K562 (cell line): ENCODE results near the gene BRICD5. TPM values are rescaled to one million over a fixed set of nuclear protein-coding genes. Genes with fewer than 3 reads are reported as not detected.

Experiments
- ATAC-seq: fragments of 200-7000 bp; cut with Tn5 transposase; 3 replicates; pipeline ENCODE4 v1.9.1; 2020; ENCODE audit warnings: moderate library complexity
- BruUV-seq: library from RNA; stranded (reverse); fragments of 400-500 nt; replicated peaks from 2 replicates; lab custom pipeline; 2021; lab: Mats Ljungman, UMichigan
- CTCF ChIA-PET: fragments of 300-600 bp; formaldehyde crosslinking; extraction: SDS; loops from one replicate; lab custom pipeline; 2021; ENCODE audit warnings: low intra/inter-chr PET ratio; lab: Yijun Ruan, JAX
- POLR2A ChIA-PET: fragments of 300-600, 350-650 bp; sonication (Branson Sonifier 250); formaldehyde crosslinking; extraction: SDS; loops from one replicate; lab custom pipeline; 2021; ENCODE audit warnings: antibody characterized with exemption, inconsistent platforms; lab: Yijun Ruan, JAX
- DNase-seq, 4 experiments: peaks; one replicate each; pipeline versions ENCODE4 v3.0.0 to v3.0.0-alpha.2; 2011 to 2018; ENCODE audit warnings: low spot score in 3 of 4, mixed read lengths in 3 of 4; ENCODE audit errors: extremely low read depth in 1 of 4
- FAIRE-seq: peaks from 2 replicates; lab custom pipeline; 2011; peaks lifted over from hg19 to GRCh38; lab: Jason Lieb, UNC
- H2AFZ ChIP-seq: 2 replicates; pipeline ENCODE4 v1.6.0; 2011; ENCODE audit warnings: low read depth, low read length, control low read depth, inconsistent platforms
- H3K27ac ChIP-seq: fragments of 200-600 bp; 3 replicates; pipeline ENCODE4 v1.8.0; 2011; ENCODE audit warnings: low read depth, mild to moderate bottlenecking, control low read depth, inconsistent platforms, low read length, moderate library complexity, mixed read lengths; ENCODE audit errors: extremely low read depth
- H3K27me3 ChIP-seq, 2 experiments: fragments of 300-600 bp in 1 of 2; 2 replicates in 1 of 2; 3 replicates in 1 of 2; pipeline versions ENCODE4 v1.6.0 to v1.8.0; 2011; ENCODE audit warnings: inconsistent platforms in 2 of 2, low read length in 2 of 2, mild to moderate bottlenecking in 1 of 2, mixed read lengths in 1 of 2, moderate library complexity in 1 of 2; ENCODE audit not compliant: control insufficient read depth in 2 of 2, insufficient read depth in 2 of 2
- H3K36me3 ChIP-seq: fragments of 300-600 bp; 3 replicates; pipeline ENCODE4 v1.8.0; 2011; ENCODE audit warnings: mild to moderate bottlenecking, low read length, inconsistent platforms; ENCODE audit not compliant: control insufficient read depth, insufficient read depth
- H3K4me1 ChIP-seq, 2 experiments: fragments of 200-600 bp in 1 of 2; replicated peaks in 1 of 2; 2 replicates in 1 of 2; 3 replicates in 1 of 2; pipeline versions ENCODE4 v1.5.1 to v1.8.0; 2011; ENCODE audit warnings: inconsistent platforms in 2 of 2, low read length in 2 of 2, mild to moderate bottlenecking in 1 of 2, mixed read lengths in 1 of 2, moderate library complexity in 1 of 2; ENCODE audit not compliant: control insufficient read depth in 2 of 2, insufficient read depth in 2 of 2
- H3K4me2 ChIP-seq: 2 replicates; pipeline ENCODE4 v1.6.1; 2011; ENCODE audit warnings: low read length, control low read depth, inconsistent platforms, mixed read lengths; ENCODE audit not compliant: insufficient read depth
- H3K4me3 ChIP-seq: fragments of 200-600 bp; sonication (generic), shearing (Covaris generic); 2 replicates; pipeline ENCODE4 v1.5.1; 2016; ENCODE audit warnings: control low read depth, inconsistent platforms
- H3K79me2 ChIP-seq: fragments of 200-600 bp; 3 replicates; pipeline ENCODE4 v1.8.0; 2011; ENCODE audit warnings: low read length, inconsistent platforms; ENCODE audit not compliant: control insufficient read depth, insufficient read depth
- H3K9ac ChIP-seq, 2 experiments: 2 replicates each; pipeline versions ENCODE4 v1.6.0 to v1.6.1; 2011; ENCODE audit warnings: low read depth in 2 of 2, low read length in 2 of 2, control low read depth in 1 of 2, inconsistent platforms in 1 of 2, mild to moderate bottlenecking in 1 of 2, mixed read lengths in 1 of 2; ENCODE audit not compliant: insufficient read depth in 1 of 2
- H3K9me1 ChIP-seq: one replicate; pipeline ENCODE4 v1.6.0; 2011; ENCODE audit warnings: inconsistent platforms, mild to moderate bottlenecking, low read length, moderate library complexity; ENCODE audit not compliant: control insufficient read depth, insufficient read depth
- H3K9me3 ChIP-seq: replicated peaks from 2 replicates; pipeline ENCODE4 v1.5.1; 2011; ENCODE audit warnings: low read depth, low read length, inconsistent platforms; ENCODE audit not compliant: control insufficient read depth, insufficient read depth
- H4K20me1 ChIP-seq: replicated peaks from 2 replicates; pipeline ENCODE4 v1.6.1; 2011; ENCODE audit warnings: low read length, inconsistent platforms, mixed read lengths; ENCODE audit not compliant: control insufficient read depth, insufficient read depth
- E2F6 ChIP-seq, 2 experiments: IDR thresholded peaks; 2 replicates each; pipeline ENCODE4 v1.6.1; 2011; ENCODE audit warnings: borderline replicate concordance in 1 of 2, control low read depth in 1 of 2, low read depth in 1 of 2, low read length in 1 of 2, mild to moderate bottlenecking in 1 of 2, mixed read lengths in 1 of 2, moderate library complexity in 1 of 2; ENCODE audit not compliant: insufficient read depth in 1 of 2, insufficient read length in 1 of 2, poor library complexity in 1 of 2, severe bottlenecking in 1 of 2; ENCODE audit errors: extremely low read depth in 1 of 2
- FIP1L1 ChIP-seq: fragments of 200-400 bp; formaldehyde crosslinking; IDR thresholded peaks from 2 replicates; pipeline ENCODE4 v1.6.1; 2018; ENCODE audit warnings: mild to moderate bottlenecking, low read depth, low read length; ENCODE audit not compliant: poor library complexity, severe bottlenecking
- HDAC8 ChIP-seq: fragments of 450-650 bp; IDR thresholded peaks from 2 replicates; pipeline ENCODE4 v1.6.1; 2016; ENCODE audit warnings: mild to moderate bottlenecking, missing genetic modification characterization, moderate library complexity, missing compliant biosample characterization
- MAFK ChIP-seq: IDR thresholded peaks from 2 replicates; pipeline ENCODE4 v1.6.1; 2011; ENCODE audit warnings: low read length, improper control_type of control experiment
- NFYB ChIP-seq: IDR thresholded peaks from 2 replicates; pipeline ENCODE4 v1.6.1; 2011; ENCODE audit warnings: mild to moderate bottlenecking, moderate library complexity; ENCODE audit not compliant: insufficient read length; ENCODE audit errors: extremely low read depth
- OTX1 ChIP-seq: fragments of 450-650 bp; formaldehyde crosslinking; IDR thresholded peaks from 2 replicates; pipeline ENCODE4 v1.4.0; 2022; ENCODE audit warnings: mild to moderate bottlenecking
- PRPF4 ChIP-seq: fragments of 200-400 bp; formaldehyde crosslinking; IDR thresholded peaks from one replicate; pipeline ENCODE4 v1.6.1; 2017; ENCODE audit warnings: low read length, low read depth, mild to moderate bottlenecking; ENCODE audit not compliant: insufficient read depth, poor library complexity, severe bottlenecking
- PYGO2 ChIP-seq: fragments of 450-650 bp; IDR thresholded peaks from 2 replicates; pipeline ENCODE4 v1.6.1; 2016; ENCODE audit warnings: mild to moderate bottlenecking, missing genetic modification characterization, moderate library complexity, missing compliant biosample characterization
- RBM39 ChIP-seq: fragments of 200-400 bp; formaldehyde crosslinking; optimal IDR thresholded peaks from 2 replicates; pipeline ENCODE3; 2018; ENCODE audit warnings: low read depth, low read length
- SLC30A9 ChIP-seq: fragments of 250-450 bp; sonication (Bioruptor Pico); IDR thresholded peaks from 2 replicates; pipeline ENCODE4 v1.8.0; 2022; ENCODE audit warnings: mild to moderate bottlenecking, moderate library complexity
- SMAD2 ChIP-seq: fragments of 150-350 bp; IDR thresholded peaks from 2 replicates; pipeline ENCODE4 v1.6.1; 2014; ENCODE audit warnings: low read depth, mild to moderate bottlenecking, low read length
- SREBF2 ChIP-seq: sonication (generic); formaldehyde crosslinking; IDR thresholded peaks from 2 replicates; pipeline ENCODE4 v1.4.0; 2020; ENCODE audit warnings: mild to moderate bottlenecking, missing genetic modification reagents
- TAF9B ChIP-seq: fragments of 450-650 bp; IDR thresholded peaks from 2 replicates; pipeline ENCODE4 v1.6.1; 2018; ENCODE audit warnings: mild to moderate bottlenecking; ENCODE audit not compliant: partially characterized antibody
- TRIM25 ChIP-seq: fragments of 450-650 bp; IDR thresholded peaks from 2 replicates; pipeline ENCODE4 v1.7.0; 2016; ENCODE audit warnings: borderline replicate concordance
- ZFP91 ChIP-seq: sonication (generic); formaldehyde crosslinking; IDR thresholded peaks from 2 replicates; pipeline ENCODE4 v1.8.0; 2022; ENCODE audit warnings: mild to moderate bottlenecking, missing genetic modification reagents
- WGBS: fragments of 100-300 bp; shearing (Covaris generic); methylation state at CpG from one replicate; pipeline ENCODE4 v1.1.6; 2016; ENCODE audit warnings: low coverage, mixed read lengths; ENCODE audit not compliant: insufficient coverage; ENCODE audit errors: missing lambda C conversion rate; 5-methylcytosine and 5-hydroxymethylcytosine counted together
- in situ Hi-C: fragments of 300-500 bp; cut with MboI; formaldehyde crosslinking; loops from 4 replicates; pipeline ENCODE4 v1.15.0; 2018; ENCODE audit warnings: inconsistent platforms, mixed read lengths
- intact Hi-C: fragments of 100-400 bp; cut with micrococcal nuclease; formaldehyde crosslinking; loops from 2 replicates; pipeline ENCODE4 v1.14.2; 2022
- polyA plus RNA-seq, 8 experiments: library from polyadenylated mRNA; depleted of rRNA in 4 of 8; stranded (reverse) in 5 of 8; unstranded in 3 of 8; fragments of >200 nt; fragmentation: Nextera tagmentation in 2 of 8; fragmentation: Illumina TruSeq in 1 of 8; extraction: Ambion mirVana in 2 of 8; extraction: Trizol in 1 of 8; gene quantifications; 2 replicates each; pipeline versions ENCODE4 v1.2.1 to v1.2.3, GENCODE V29; 2011 to 2014; ENCODE audit warnings: inconsistent platforms in 1 of 8, missing spikeins in 1 of 8
- total RNA-seq, 7 experiments: library from RNA; depleted of rRNA in 6 of 7; stranded (reverse); fragments of >200 nt in 6 of 7; fragmentation: Illumina TruSeq in 2 of 7; extraction: Trizol in 2 of 7; gene quantifications; 2 replicates each; pipeline versions ENCODE4 v1.2.1 to v1.2.3, GENCODE V29; 2011 to 2021; ENCODE audit warnings: low replicate concordance in 1 of 7

BRICD5 gene
- total and polyA plus RNA-seq, 9 of the 15 experiments (the other 6 are each of a cell fraction or from before 2014, with no cell fraction given): 0.24 to 15.1 (median 2.4) TPM; not detected in 1

- Histone ChIP-seq H3K36me3 (no peaks in the 10 kb centered on the region), H3K4me2 (peak within 1 kb of the TSS; percentile 40), H3K27ac (no peak within 1 kb of the TSS), H3K4me3 (peak within 1 kb of the TSS; percentile 43), H3K9ac (peak within 1 kb of the TSS in 1 of 2 experiments; percentile 90; a peak in 2 of 4 replicates), H3K4me1 (peaks cover 3 to 51% of the 10 kb centered on the region in 2 experiments; a peak in 4 of 5 replicates), H3K79me2 (no peaks in the 10 kb centered on the region), H3K9me1 (no peaks in the 10 kb centered on the region), H2AFZ (peak within 1 kb of the TSS; percentile 67; the same call in 1 of the 2 replicates), H3K9me3 (no peaks in the 10 kb centered on the region), H4K20me1 (0 out of 2 replicates have a peak, but pooled peaks cover 6% of the 10 kb centered on the region), H3K27me3 (peaks cover 0 to 5% of the 10 kb centered on the region in 2 experiments; a peak in 2 of 5 replicates)
- DNase-seq: peak; percentile 52 to 88 (median 72)
- no TSS peak for BruUV-seq
- 6% methylated on average over 7 of the region's 129 CpGs for WGBS
- peak; percentile 63 for ATAC-seq
- in situ Hi-C loops (no loop called here), intact Hi-C loops (loop anchor here (5.0 kb wide), 2 partner anchors 56 to 301 kb away; partner anchors contain the start of gene ECI1)
- ChIA-PET CTCF (interaction anchor here (0.6 to 2.8 kb wide), 3 partner anchors 55 to 384 kb away, joined by 3 to 18 read pairs (median 3); partner anchors contain the start of gene ECI1), POLR2A (interaction anchor here (0.6 to 2.5 kb wide), 4 partner anchors 15 to 60 kb away, joined by 3 to 17 read pairs (median 10); partner anchors contain the start of genes BRICD5, ECI1 and TRAF7)
- FAIRE-seq: no peak
- TF ChIP-seq TAF9B: no peak
- no peak for TF ChIP-seq HDAC8 (tag)
- TF ChIP-seq OTX1: no peak
- no peak for TF ChIP-seq ZFP91
- no peak for TF ChIP-seq TRIM25
- TF ChIP-seq SREBF2: no peak
- no peak for TF ChIP-seq FIP1L1
- TF ChIP-seq E2F6 (IDR thresholded peaks at IDR 0.05; ENCODE audit: borderline replicate concordance in 1 of 2, extremely low read depth in 1 of 2, insufficient read depth in 1 of 2, insufficient read length in 1 of 2, low read depth in 1 of 2, low read length in 1 of 2, poor library complexity in 1 of 2, severe bottlenecking in 1 of 2): peak in 1 of 2 experiments; percentile 58
- no peak for TF ChIP-seq PYGO2 (tag)
- no peak for TF ChIP-seq MAFK
- no peak for TF ChIP-seq NFYB
- TF ChIP-seq SLC30A9 (CRISPR knock-in tag): no peak
- TF ChIP-seq SMAD2: no peak
- TF ChIP-seq PRPF4: no peak
- no peak for TF ChIP-seq RBM39
Observed at GRCh38 chr16:2196162-2196980, 14.3 kb downstream of the BRICD5 start, which contains the start of gene CASKIN1. CASKIN1 (minus strand) TSS chr16:2196605; CDS start chr16:2196432, 173 bp downstream.
